ENCODE measurements around the gene CHEK2.

GRCh38 chr22:28674121-28674563 lies 67.5 kb downstream of the CHEK2 start:
- TF ChIP-seq CTCF (IDR thresholded peaks at IDR 0.05): no peak
- TF ChIP-seq EP300 (IDR thresholded peaks at IDR 0.05): no peak

Data from sigmoid colon (tissue), 4 donors.